HCT116 (cell line): ENCODE measurements around the gene BARX1. TPM values are rescaled to one million over a fixed set of nuclear protein-coding genes. Genes with fewer than 3 reads are reported as not detected.

ENCODE experiments used
- ATAC-seq: fragments of 200-7000 bp; cut with Tn5 transposase; 2 replicates; pipeline ENCODE4 v1.9.1; 2020; ENCODE audit warnings: mild to moderate bottlenecking, moderate library complexity
- BruUV-seq: library from RNA; stranded (reverse); fragments of 400-500 nt; replicated peaks from 2 replicates; lab custom pipeline; 2021; lab: Mats Ljungman, UMichigan
- CTCF ChIA-PET: fragments of 300-600 bp; sonication (Branson Sonifier 250); formaldehyde crosslinking; loops from one replicate; lab custom pipeline; 2021; ENCODE audit warnings: antibody characterized with exemption; lab: Charles Lee
- POLR2A ChIA-PET: fragments of 300-600, 350-600 bp; sonication (Branson Sonifier 250); formaldehyde crosslinking; loops from one replicate; lab custom pipeline; 2021; ENCODE audit warnings: antibody characterized with exemption; lab: Charles Lee
- RAD21 ChIA-PET, 2 experiments: fragments of 300-600 bp; sonication (Branson Sonifier 250); formaldehyde crosslinking; loops; one replicate each; lab custom pipeline; 2023; ENCODE audit warnings: low total read pairs in 2 of 2; ENCODE audit not compliant: uncharacterized antibody in 2 of 2, unreplicated experiment in 2 of 2, low non-redundant PET in 1 of 2; lab: Charles Lee
- DNase-seq: peaks from one replicate; pipeline ENCODE4 v3.0.0-alpha.2; 2010; ENCODE audit warnings: low read depth, low spot score
- H2AFZ ChIP-seq: fragments of 200-600 bp; shearing (Covaris generic), sonication (generic); 2 replicates; pipeline ENCODE4 v1.6.1; 2017; ENCODE audit warnings: low read depth, mixed run types, mixed read lengths, antibody characterized with exemption, low read length; ENCODE audit not compliant: poor library complexity, severe bottlenecking
- H3K27ac ChIP-seq: 2 replicates; pipeline ENCODE4 v1.5.1; 2012; ENCODE audit warnings: low read depth, low read length
- H3K27me3 ChIP-seq: fragments of 200-600 bp; sonication (generic); 2 replicates; pipeline ENCODE4 v1.6.1; 2016; ENCODE audit warnings: mixed run types, low read length, mixed read lengths; ENCODE audit not compliant: insufficient read depth
- H3K36me3 ChIP-seq, 2 experiments: fragments of 200-500 bp in 1 of 2; fragments of 200-600 bp in 1 of 2; sonication (Bioruptor generic) in 1 of 2; sonication (generic) in 1 of 2; 2 replicates each; pipeline versions ENCODE4 v1.5.1 to v1.6.1; 2014 to 2016; ENCODE audit warnings: low read length in 2 of 2, inconsistent platforms in 1 of 2, mixed read lengths in 1 of 2, mixed run types in 1 of 2; ENCODE audit not compliant: insufficient read depth in 2 of 2, control insufficient read depth in 1 of 2
- H3K4me1 ChIP-seq, 2 experiments: fragments of 200-600 bp in 1 of 2; sonication (generic) in 1 of 2; 2 replicates each; pipeline versions ENCODE4 v1.5.1 to v1.6.1; 2012 to 2017; ENCODE audit warnings: low read length in 2 of 2, inconsistent platforms in 1 of 2, mild to moderate bottlenecking in 1 of 2, mixed read lengths in 1 of 2, mixed run types in 1 of 2, moderate library complexity in 1 of 2; ENCODE audit not compliant: insufficient read depth in 2 of 2, control insufficient read depth in 1 of 2
- H3K4me2 ChIP-seq: fragments of 200-600 bp; sonication (generic); 2 replicates; pipeline ENCODE4 v1.6.1; 2017; ENCODE audit warnings: mixed run types, low read length, mixed read lengths
- H3K4me3 ChIP-seq, 2 experiments: fragments of 200-600 bp in 1 of 2; sonication (generic) in 1 of 2; replicated peaks in 1 of 2; 2 replicates each; pipeline ENCODE4 v1.5.1; 2011 to 2016; ENCODE audit warnings: low read length in 2 of 2, control low read depth in 1 of 2, low read depth in 1 of 2, mild to moderate bottlenecking in 1 of 2, mixed read lengths in 1 of 2, mixed run types in 1 of 2
- H3K79me2 ChIP-seq: fragments of 200-600 bp; sonication (generic); 2 replicates; pipeline ENCODE4 v1.6.1; 2017; ENCODE audit warnings: mild to moderate bottlenecking, mixed run types, low read length, moderate library complexity, mixed read lengths; ENCODE audit not compliant: insufficient read depth
- H3K9ac ChIP-seq: fragments of 200-600 bp; sonication (generic); 2 replicates; pipeline ENCODE4 v1.6.1; 2016; ENCODE audit warnings: low read length, mixed read lengths
- H3K9me2 ChIP-seq: fragments of 200-600 bp; sonication (generic), shearing (Covaris generic); 2 replicates; pipeline ENCODE4 v1.6.1; 2017; ENCODE audit warnings: mixed run types, mild to moderate bottlenecking, moderate library complexity; ENCODE audit not compliant: insufficient read depth
- H3K9me3 ChIP-seq, 2 experiments: fragments of 200-500 bp in 1 of 2; fragments of 200-600 bp in 1 of 2; sonication (Bioruptor generic) in 1 of 2; sonication (generic) in 1 of 2; 2 replicates each; pipeline ENCODE4 v1.6.1; 2014 to 2017; ENCODE audit warnings: low read length in 2 of 2, mixed read lengths in 2 of 2, inconsistent platforms in 1 of 2, low read depth in 1 of 2, mild to moderate bottlenecking in 1 of 2, mixed run types in 1 of 2, moderate library complexity in 1 of 2; ENCODE audit not compliant: control insufficient read depth in 1 of 2, insufficient read depth in 1 of 2
- H4K20me1 ChIP-seq: fragments of 200-600 bp; sonication (generic), shearing (Covaris generic); 2 replicates; pipeline ENCODE4 v1.6.1; 2017; ENCODE audit warnings: mixed run types, mild to moderate bottlenecking, moderate library complexity; ENCODE audit not compliant: insufficient read depth
- ATF3 ChIP-seq: IDR thresholded peaks from 2 replicates; pipeline ENCODE4 v1.6.1; 2012
- CBX3 ChIP-seq: IDR thresholded peaks from 2 replicates; pipeline ENCODE4 v1.6.1; 2012; ENCODE audit warnings: low read depth
- EGR1 ChIP-seq: IDR thresholded peaks from 2 replicates; pipeline ENCODE4 v1.6.1; 2012; ENCODE audit warnings: low read depth
- ELF1 ChIP-seq: IDR thresholded peaks from 2 replicates; pipeline ENCODE4 v1.6.1; 2012; ENCODE audit warnings: low read depth, borderline replicate concordance
- FOSL1 ChIP-seq: IDR thresholded peaks from 2 replicates; pipeline ENCODE4 v1.6.1; 2012; ENCODE audit warnings: low read depth
- JUND ChIP-seq: IDR thresholded peaks from 2 replicates; pipeline ENCODE4 v1.6.1; 2012
- MAX ChIP-seq: IDR thresholded peaks from 2 replicates; pipeline ENCODE4 v1.6.1; 2012
- POLR2A ChIP-seq: IDR thresholded peaks from 2 replicates; pipeline ENCODE4 v1.7.0; 2011; ENCODE audit warnings: borderline replicate concordance; ENCODE audit not compliant: insufficient read depth, insufficient read length; ENCODE audit errors: extremely low read depth
- POLR2AphosphoS5 ChIP-seq: IDR thresholded peaks from 2 replicates; pipeline ENCODE4 v1.6.1; 2011; ENCODE audit warnings: mild to moderate bottlenecking, low read depth, low read length, moderate library complexity
- SIN3A ChIP-seq: IDR thresholded peaks from 2 replicates; pipeline ENCODE4 v1.6.1; 2012; ENCODE audit warnings: low read depth
- TCF7L2 ChIP-seq: IDR thresholded peaks from 2 replicates; pipeline ENCODE4 v1.7.0; 2011; ENCODE audit warnings: borderline replicate concordance, inconsistent platforms; ENCODE audit not compliant: insufficient read depth, insufficient read length; ENCODE audit errors: extremely low read depth
- ZBTB33 ChIP-seq: IDR thresholded peaks from 2 replicates; pipeline ENCODE4 v1.6.1; 2011; ENCODE audit warnings: mild to moderate bottlenecking, low read length, moderate library complexity; ENCODE audit not compliant: insufficient replicate concordance; ENCODE audit errors: extremely low read depth
- ZNF274 ChIP-seq: fragments of 200-500 bp; sonication (Bioruptor generic); IDR thresholded peaks from 2 replicates; pipeline ENCODE4 v1.6.1; 2014; ENCODE audit warnings: mild to moderate bottlenecking, low read depth, low read length, inconsistent platforms
- intact Hi-C: fragments of 100-400 bp; cut with micrococcal nuclease; formaldehyde crosslinking; loops from 2 replicates; pipeline ENCODE4 v1.10.0; 2022
- total RNA-seq: library from RNA; stranded (reverse); gene quantifications from one replicate; pipeline ENCODE4 v1.2.1, GENCODE V29; 2021; ENCODE audit not compliant: unreplicated experiment

The BARX1 gene
- total RNA-seq, 1 experiment from 2014 or later: not detected

DNA sequence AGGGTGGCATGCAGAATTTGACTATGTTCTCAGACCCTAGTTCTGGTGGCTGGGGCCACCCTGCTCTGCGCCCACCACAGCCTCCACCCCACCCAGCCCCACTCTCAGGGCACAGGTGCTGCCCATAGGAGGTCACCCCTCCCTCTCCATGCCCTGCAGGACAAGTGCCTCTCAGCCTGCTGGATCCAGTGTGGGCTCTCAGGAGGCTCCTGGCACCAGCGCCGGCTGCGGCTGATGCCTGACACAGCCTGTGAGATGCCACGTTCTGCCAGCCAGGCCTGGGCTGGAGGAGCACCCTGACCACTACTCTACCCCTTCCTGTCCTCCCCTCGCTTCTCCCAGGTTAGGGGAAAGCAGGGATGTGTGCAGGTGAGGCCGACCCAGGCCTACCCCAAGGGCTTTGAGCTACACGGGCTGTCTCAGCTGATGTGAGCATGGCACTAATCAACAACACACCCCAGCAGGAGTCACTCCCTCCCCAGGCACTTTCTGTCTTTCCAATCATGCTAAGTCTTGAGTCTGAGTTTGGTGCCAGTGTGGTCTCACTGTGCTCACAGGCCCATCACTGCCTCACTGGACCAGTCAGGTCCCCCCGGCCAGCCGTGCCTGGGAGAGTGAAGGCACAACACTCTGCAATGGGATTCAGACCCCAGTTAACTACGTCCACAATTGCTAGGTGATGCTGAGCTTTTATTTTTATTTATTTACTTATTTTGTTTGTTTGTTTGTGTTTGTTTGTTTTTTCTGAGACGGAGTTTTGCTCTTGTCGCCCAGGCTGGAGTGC is 12.1 kb upstream of the BARX1 start:
- DNase-seq (no peak), ATAC-seq (no peak)
- H3K9me2 ChIP-seq: no peaks in the 10 kb centered on the region
- no peaks in the 10 kb centered on the region for H3K79me2 ChIP-seq
- ChIA-PET POLR2A (no interaction called here), RAD21 (no interaction called here), CTCF (no interaction called here)
- no peak overlapping the region for H2AFZ ChIP-seq
- no peaks in the 10 kb centered on the region for H3K9me3 ChIP-seq
- no peaks in the 10 kb centered on the region for H3K27me3 ChIP-seq
- TF ChIP-seq FOSL1 (no peak), JUND (no peak), POLR2A (no peak), EGR1 (no peak), TCF7L2 (no peak), ELF1 (no peak), ZBTB33 (no peak), MAX (no peak), CBX3 (no peak), ZNF274 (no peak), SIN3A (no peak), POLR2AphosphoS5 (no peak), ATF3 (no peak)
- H3K4me2 ChIP-seq: no peak overlapping the region
- no peak overlapping the region for H3K27ac ChIP-seq
- H3K9ac ChIP-seq: no peak overlapping the region
- no peak overlapping the region for H3K4me3 ChIP-seq
- intact Hi-C loops: no loop called here
- no peaks in the 10 kb centered on the region for H4K20me1 ChIP-seq
- peaks cover 0 to 6% of the 10 kb centered on the region in 2 experiments; a peak in 1 of 4 replicates for H3K4me1 ChIP-seq
- no peaks in the 10 kb centered on the region for H3K36me3 ChIP-seq
- BruUV-seq: no TSS peak
